ENCODE measurements around the gene LAMTOR4. TPM values are rescaled to one million over a fixed set of nuclear protein-coding genes. Genes with fewer than 3 reads are reported as not detected.

LAMTOR4 gene
- total and polyA plus RNA-seq, 4 donors = 63.4 to 288 (median 187) TPM

GRCh38 chr7:100106633-100107032 lies 42.1 kb upstream of the LAMTOR4 start:
- no peaks in the 10 kb centered on the region for H3K9me3 ChIP-seq (ENCODE audit: control insufficient read depth in 4 of 4, insufficient read depth in 3 of 4, low read length in 3 of 4)
- no peak for TF ChIP-seq CTCF (IDR thresholded peaks at IDR 0.05; ENCODE audit: control extremely low read depth, extremely low read depth)
- H3K4me1 ChIP-seq (ENCODE audit: control insufficient read depth in 5 of 5, insufficient read depth in 5 of 5, low read length in 5 of 5) = peaks cover 0 to 4% (median 0%) of the 10 kb centered on the region in 5 donors
- no peaks in the 10 kb centered on the region for H3K27me3 ChIP-seq (ENCODE audit: control insufficient read depth in 3 of 3, insufficient read depth in 3 of 3, low read length in 2 of 3)
- ATAC-seq (ENCODE audit: insufficient read depth, low FRiP score) (no peak), DNase-seq (no peak)
- peaks cover 5 to 64% (median 26%) of the 10 kb centered on the region in 4 donors for H3K36me3 ChIP-seq (ENCODE audit: control insufficient read depth in 4 of 4, insufficient read depth in 4 of 4, low read length in 4 of 4)
- no peak overlapping the region for H3K4me3 ChIP-seq
- 86 to 88% methylated on average over 17 of the region's 17 CpGs for WGBS, 2 donors
- no peak overlapping the region for H3K27ac ChIP-seq (ENCODE audit: low read depth in 1 of 2, low read length in 1 of 2)
- H3K9ac ChIP-seq (ENCODE audit: insufficient read depth in 1 of 2, low read length in 2 of 2) = no peak overlapping the region

GRCh38 chr7:100107125-100107737 lies 41.5 kb upstream of the LAMTOR4 start:
- ATAC-seq (ENCODE audit: insufficient read depth, low FRiP score) (no peak), DNase-seq (no peak)
- WGBS, 2 donors = 84 to 89% methylated on average over 24 to 25 of the region's 25 CpGs
- Histone ChIP-seq H3K27me3 (ENCODE audit: control insufficient read depth in 3 of 3, insufficient read depth in 3 of 3, low read length in 2 of 3) (no peaks in the 10 kb centered on the region), H3K27ac (ENCODE audit: low read depth in 1 of 2, low read length in 1 of 2) (no peak overlapping the region), H3K9me3 (ENCODE audit: control insufficient read depth in 4 of 4, insufficient read depth in 3 of 4, low read length in 3 of 4) (no peaks in the 10 kb centered on the region), H3K9ac (ENCODE audit: insufficient read depth in 1 of 2, low read length in 2 of 2) (no peak overlapping the region), H3K36me3 (ENCODE audit: control insufficient read depth in 4 of 4, insufficient read depth in 4 of 4, low read length in 4 of 4) (peaks cover 5 to 68% (median 27%) of the 10 kb centered on the region in 4 donors), H3K4me1 (ENCODE audit: control insufficient read depth in 5 of 5, insufficient read depth in 5 of 5, low read length in 5 of 5) (peaks cover 0 to 4% (median 0%) of the 10 kb centered on the region in 5 donors), H3K4me3 (no peak overlapping the region)
- no peak for TF ChIP-seq CTCF (IDR thresholded peaks at IDR 0.05; ENCODE audit: control extremely low read depth, extremely low read depth)

GRCh38 chr7:100107890-100108289 lies 40.8 kb upstream of the LAMTOR4 start:
- no peaks in the 10 kb centered on the region for H3K27me3 ChIP-seq (ENCODE audit: control insufficient read depth in 3 of 3, insufficient read depth in 3 of 3, low read length in 2 of 3)
- peaks cover 5 to 71% (median 27%) of the 10 kb centered on the region in 4 donors for H3K36me3 ChIP-seq (ENCODE audit: control insufficient read depth in 4 of 4, insufficient read depth in 4 of 4, low read length in 4 of 4)
- H3K4me1 ChIP-seq (ENCODE audit: control insufficient read depth in 5 of 5, insufficient read depth in 5 of 5, low read length in 5 of 5) = no peaks in the 10 kb centered on the region
- WGBS, 2 donors = 71 to 72% methylated on average over 11 of the region's 11 CpGs
- no peak overlapping the region for H3K9ac ChIP-seq (ENCODE audit: insufficient read depth in 1 of 2, low read length in 2 of 2)
- H3K9me3 ChIP-seq (ENCODE audit: control insufficient read depth in 4 of 4, insufficient read depth in 3 of 4, low read length in 3 of 4) = no peaks in the 10 kb centered on the region
- no peak for ATAC-seq (ENCODE audit: insufficient read depth, low FRiP score)
- no peak overlapping the region for H3K4me3 ChIP-seq
- no peak for DNase-seq
- no peak for TF ChIP-seq CTCF (IDR thresholded peaks at IDR 0.05; ENCODE audit: control extremely low read depth, extremely low read depth)
- H3K27ac ChIP-seq (ENCODE audit: low read depth in 1 of 2, low read length in 1 of 2) = no peak overlapping the region
